ENCODE results near the gene VPS33A.
"Not testable (repeated sequence)": the region's sequence is repeated elsewhere in the genome, so short reads cannot be mapped to it uniquely, and the experiment has no call there.

Gene VPS33A

DNA sequence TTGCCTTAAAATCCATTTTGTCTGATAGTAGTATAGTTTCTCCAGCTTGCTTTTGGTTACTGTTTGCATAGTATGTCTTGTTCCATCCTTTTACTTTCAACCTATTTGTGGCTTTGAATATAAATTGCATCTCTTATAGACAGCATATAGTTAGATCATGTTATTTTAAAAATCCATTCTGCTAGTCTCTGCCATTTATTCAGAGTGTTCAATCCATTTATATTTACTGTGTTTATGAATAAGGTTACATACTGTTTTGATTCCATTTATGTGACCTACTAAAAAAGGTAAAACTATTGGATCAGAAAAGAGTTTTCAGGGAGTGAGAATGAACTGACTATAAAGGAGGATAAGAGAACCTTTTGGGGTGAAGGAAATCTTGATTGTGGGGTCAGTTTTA, 29.6 kb upstream of the VPS33A start:
- H3K9me3 ChIP-seq (ENCODE audit: control insufficient read depth, insufficient read depth, low read depth, low read length) = no peaks in the 10 kb centered on the region
- H3K9ac ChIP-seq (ENCODE audit: low read length) = no peak overlapping the region
- no peaks in the 10 kb centered on the region for H3K4me1 ChIP-seq (ENCODE audit: control insufficient read depth, insufficient read depth, low read length)
- H3K36me3 ChIP-seq (ENCODE audit: control insufficient read depth, insufficient read depth, low read length) = peaks cover 6% of the 10 kb centered on the region; the same call in 1 of the 2 replicates
- no peaks in the 10 kb centered on the region for H3K27me3 ChIP-seq (ENCODE audit: control insufficient read depth, insufficient read depth, low read length)
- H3K4me3 ChIP-seq (ENCODE audit: low read depth, low read length) = no peak overlapping the region
- no peak overlapping the region for H3K27ac ChIP-seq (ENCODE audit: low read depth, low read length)

DNA sequence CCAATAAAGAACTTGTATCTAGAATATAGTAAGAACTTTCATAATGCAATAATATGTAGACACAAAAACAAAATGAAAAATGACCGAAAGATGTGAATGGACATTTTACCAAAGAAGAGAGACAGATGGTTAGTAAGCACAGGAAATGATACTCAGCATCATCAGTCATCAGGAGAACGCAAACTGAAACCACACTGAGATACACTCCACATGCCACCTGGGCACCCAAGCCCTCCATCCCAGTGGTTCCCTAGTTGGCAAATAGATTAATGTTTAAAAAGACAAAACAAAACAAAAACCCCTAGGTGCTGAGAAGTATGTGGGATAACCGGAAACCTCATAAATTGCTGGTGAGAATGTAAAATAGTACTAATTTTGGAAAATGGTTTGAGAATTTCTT, 26.8 kb upstream of the VPS33A start:
- H3K27ac ChIP-seq (ENCODE audit: low read depth, low read length) = no peak overlapping the region
- no peaks in the 10 kb centered on the region for H3K27me3 ChIP-seq (ENCODE audit: control insufficient read depth, insufficient read depth, low read length)
- no peak overlapping the region for H3K4me3 ChIP-seq (ENCODE audit: low read depth, low read length)
- H3K9ac ChIP-seq (ENCODE audit: low read length) = no peak overlapping the region
- no peaks in the 10 kb centered on the region for H3K4me1 ChIP-seq (ENCODE audit: control insufficient read depth, insufficient read depth, low read length)
- no peaks in the 10 kb centered on the region for H3K9me3 ChIP-seq (ENCODE audit: control insufficient read depth, insufficient read depth, low read depth, low read length)
- H3K36me3 ChIP-seq (ENCODE audit: control insufficient read depth, insufficient read depth, low read length) = 0 out of 2 replicates have a peak, but pooled peaks cover 3% of the 10 kb centered on the region

GRCh38 chr12:122291431-122291830, 25.1 kb upstream of the VPS33A start:
- Histone ChIP-seq H3K27ac (ENCODE audit: low read depth, low read length) (no peak overlapping the region), H3K4me1 (ENCODE audit: control insufficient read depth, insufficient read depth, low read length) (no peaks in the 10 kb centered on the region), H3K4me3 (ENCODE audit: low read depth, low read length) (no peak overlapping the region), H3K9ac (ENCODE audit: low read length) (no peak overlapping the region), H3K27me3 (ENCODE audit: control insufficient read depth, insufficient read depth, low read length) (no peaks in the 10 kb centered on the region), H3K36me3 (ENCODE audit: control insufficient read depth, insufficient read depth, low read length) (0 out of 2 replicates have a peak, but pooled peaks cover 3% of the 10 kb centered on the region), H3K9me3 (ENCODE audit: control insufficient read depth, insufficient read depth, low read depth, low read length) (no peaks in the 10 kb centered on the region)

- Histone ChIP-seq H3K36me3 (ENCODE audit: control insufficient read depth, insufficient read depth, low read length) (0 out of 2 replicates have a peak, but pooled peaks cover 2% of the 10 kb centered on the region), H3K4me3 (ENCODE audit: low read depth, low read length) (no peak overlapping the region), H3K9ac (ENCODE audit: low read length) (no peak overlapping the region), H3K27ac (ENCODE audit: low read depth, low read length) (no peak overlapping the region), H3K27me3 (ENCODE audit: control insufficient read depth, insufficient read depth, low read length) (no peaks in the 10 kb centered on the region), H3K9me3 (ENCODE audit: control insufficient read depth, insufficient read depth, low read depth, low read length) (no peaks in the 10 kb centered on the region), H3K4me1 (ENCODE audit: control insufficient read depth, insufficient read depth, low read length) (peaks cover 3% of the 10 kb centered on the region; the same call in 1 of the 2 replicates)
These were observed 17.4 kb upstream of the VPS33A start for GRCh38 chr12:122283680-122284079.

DNA sequence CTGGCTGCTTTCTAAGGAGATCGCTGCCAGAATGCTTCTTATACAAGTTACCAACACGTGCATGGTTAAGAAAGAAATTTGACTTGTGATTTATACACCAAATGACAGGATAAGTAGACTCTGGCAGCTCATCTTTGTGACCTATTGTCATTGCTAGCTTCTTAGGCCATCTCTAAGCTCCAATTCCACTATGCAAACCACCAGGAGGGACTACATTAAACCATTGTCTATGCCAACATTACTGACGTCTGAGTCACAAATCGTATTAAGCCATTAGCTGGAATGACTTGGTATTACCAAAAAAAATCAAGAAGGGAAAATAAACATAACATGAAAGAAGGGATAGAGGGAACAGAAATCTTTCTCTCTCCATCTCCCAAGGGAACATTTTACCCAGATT, 15.8 kb upstream of the VPS33A start:
- H3K9me3 ChIP-seq (ENCODE audit: control insufficient read depth, insufficient read depth, low read depth, low read length) = no peaks in the 10 kb centered on the region
- H3K9ac ChIP-seq (ENCODE audit: low read length) = no peak overlapping the region
- H3K4me3 ChIP-seq (ENCODE audit: low read depth, low read length) = no peak overlapping the region
- peaks cover 3% of the 10 kb centered on the region; the same call in 1 of the 2 replicates for H3K4me1 ChIP-seq (ENCODE audit: control insufficient read depth, insufficient read depth, low read length)
- H3K27me3 ChIP-seq (ENCODE audit: control insufficient read depth, insufficient read depth, low read length) = no peaks in the 10 kb centered on the region
- peaks cover 9% of the 10 kb centered on the region; the same call in 1 of the 2 replicates for H3K36me3 ChIP-seq (ENCODE audit: control insufficient read depth, insufficient read depth, low read length)
- no peak overlapping the region for H3K27ac ChIP-seq (ENCODE audit: low read depth, low read length)

DNA sequence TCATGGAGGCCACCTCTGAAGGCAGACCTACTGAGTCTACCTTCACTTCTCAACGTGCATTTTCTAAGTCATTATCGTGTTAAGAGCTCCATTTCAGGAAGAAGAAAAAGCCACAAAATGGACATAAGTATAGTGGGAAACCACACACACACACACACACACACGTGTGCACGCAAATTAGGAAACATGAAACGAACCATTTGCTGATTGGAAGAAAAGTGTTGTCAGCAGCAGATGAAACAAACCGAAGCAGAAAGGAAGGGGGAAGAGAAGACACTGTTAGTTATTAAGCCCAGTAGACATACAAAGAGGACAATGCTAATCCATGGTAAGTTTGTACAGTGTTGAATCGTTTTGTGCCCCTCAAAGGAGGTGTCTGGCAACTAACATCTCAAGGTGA, 9.9 kb upstream of the VPS33A start:
- H3K36me3 ChIP-seq (ENCODE audit: control insufficient read depth, insufficient read depth, low read length) = peaks cover 13% of the 10 kb centered on the region
- H3K27me3 ChIP-seq (ENCODE audit: control insufficient read depth, insufficient read depth, low read length) = no peaks in the 10 kb centered on the region
- H3K4me3 ChIP-seq (ENCODE audit: low read depth, low read length) = no peak overlapping the region
- H3K4me1 ChIP-seq (ENCODE audit: control insufficient read depth, insufficient read depth, low read length) = peaks cover 3% of the 10 kb centered on the region; the same call in 1 of the 2 replicates
- H3K9ac ChIP-seq (ENCODE audit: low read length) = no peak overlapping the region
- H3K27ac ChIP-seq (ENCODE audit: low read depth, low read length) = no peak overlapping the region
- H3K9me3 ChIP-seq (ENCODE audit: control insufficient read depth, insufficient read depth, low read depth, low read length) = no peaks in the 10 kb centered on the region

- no peak overlapping the region for H3K4me3 ChIP-seq (ENCODE audit: low read depth, low read length)
- H3K9me3 ChIP-seq (ENCODE audit: control insufficient read depth, insufficient read depth, low read depth, low read length) = no peaks in the 10 kb centered on the region
- no peak overlapping the region for H3K27ac ChIP-seq (ENCODE audit: low read depth, low read length)
- H3K36me3 ChIP-seq (ENCODE audit: control insufficient read depth, insufficient read depth, low read length) = peaks cover 13% of the 10 kb centered on the region
- no peaks in the 10 kb centered on the region for H3K27me3 ChIP-seq (ENCODE audit: control insufficient read depth, insufficient read depth, low read length)
- no peak overlapping the region for H3K9ac ChIP-seq (ENCODE audit: low read length)
- H3K4me1 ChIP-seq (ENCODE audit: control insufficient read depth, insufficient read depth, low read length) = peaks cover 3% of the 10 kb centered on the region; the same call in 1 of the 2 replicates
These were observed 9.2 kb upstream of the VPS33A start for GRCh38 chr12:122275459-122275858.

DNA sequence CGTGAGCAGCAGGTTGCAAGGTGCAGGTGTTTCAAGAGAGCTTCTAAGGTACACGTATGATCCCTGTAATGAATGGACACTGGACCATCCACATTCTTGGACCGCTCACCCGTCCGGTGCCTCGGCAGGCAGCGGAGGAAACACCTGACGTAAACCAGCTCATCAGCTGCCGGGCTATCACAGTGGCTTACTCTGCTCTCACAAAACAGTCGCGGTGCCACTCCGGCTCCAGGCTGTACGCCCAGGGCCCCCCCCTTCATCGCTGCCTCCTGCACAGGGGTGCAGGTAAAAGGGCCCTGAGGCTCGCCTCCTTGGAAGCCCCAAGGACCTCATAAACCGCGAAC, 436 bp downstream of the VPS33A start:
- Histone ChIP-seq H3K36me3 (ENCODE audit: control insufficient read depth, insufficient read depth, low read length) (peaks cover 19% of the 10 kb centered on the region), H3K27me3 (ENCODE audit: control insufficient read depth, insufficient read depth, low read length) (no peaks in the 10 kb centered on the region), H3K4me1 (ENCODE audit: control insufficient read depth, insufficient read depth, low read length) (no peaks in the 10 kb centered on the region), H3K9ac (ENCODE audit: low read length) (peak overlapping the region; percentile 96), H3K4me3 (ENCODE audit: low read depth, low read length) (peak overlapping the region; percentile 96), H3K9me3 (ENCODE audit: control insufficient read depth, insufficient read depth, low read depth, low read length) (no peaks in the 10 kb centered on the region), H3K27ac (ENCODE audit: low read depth, low read length) (peak overlapping the region; percentile 67)

- Histone ChIP-seq H3K9ac (ENCODE audit: low read length) (peak overlapping the region; percentile 96), H3K36me3 (ENCODE audit: control insufficient read depth, insufficient read depth, low read length) (peaks cover 20% of the 10 kb centered on the region), H3K27ac (ENCODE audit: low read depth, low read length) (no peak overlapping the region), H3K4me3 (ENCODE audit: low read depth, low read length) (peak overlapping the region; percentile 96), H3K27me3 (ENCODE audit: control insufficient read depth, insufficient read depth, low read length) (no peaks in the 10 kb centered on the region), H3K4me1 (ENCODE audit: control insufficient read depth, insufficient read depth, low read length) (no peaks in the 10 kb centered on the region), H3K9me3 (ENCODE audit: control insufficient read depth, insufficient read depth, low read depth, low read length) (no peaks in the 10 kb centered on the region)
These were observed 818 bp downstream of the VPS33A start for GRCh38 chr12:122265476-122265875.

- H3K9me3 ChIP-seq (ENCODE audit: control insufficient read depth, insufficient read depth, low read depth, low read length); H3K4me1 ChIP-seq (ENCODE audit: control insufficient read depth, insufficient read depth, low read length); H3K27me3 ChIP-seq (ENCODE audit: control insufficient read depth, insufficient read depth, low read length); H3K9ac ChIP-seq (ENCODE audit: low read length); H3K4me3 ChIP-seq (ENCODE audit: low read depth, low read length); H3K27ac ChIP-seq (ENCODE audit: low read depth, low read length): not testable (repeated sequence)
- H3K36me3 ChIP-seq (ENCODE audit: control insufficient read depth, insufficient read depth, low read length) = peaks cover 42% of the 10 kb centered on the region
These were observed 5.6 kb downstream of the VPS33A start for GRCh38 chr12:122260735-122261134.

GRCh38 chr12:122258939-122259338, 7.4 kb downstream of the VPS33A start:
- H3K9me3 ChIP-seq (ENCODE audit: control insufficient read depth, insufficient read depth, low read depth, low read length); H3K4me1 ChIP-seq (ENCODE audit: control insufficient read depth, insufficient read depth, low read length); H3K9ac ChIP-seq (ENCODE audit: low read length); H3K27me3 ChIP-seq (ENCODE audit: control insufficient read depth, insufficient read depth, low read length); H3K27ac ChIP-seq (ENCODE audit: low read depth, low read length); H3K4me3 ChIP-seq (ENCODE audit: low read depth, low read length): not testable (repeated sequence)
- H3K36me3 ChIP-seq (ENCODE audit: control insufficient read depth, insufficient read depth, low read length) = peaks cover 43% of the 10 kb centered on the region

GRCh38 chr12:122258462-122258861, 7.8 kb downstream of the VPS33A start:
- H3K27me3 ChIP-seq (ENCODE audit: control insufficient read depth, insufficient read depth, low read length); H3K4me3 ChIP-seq (ENCODE audit: low read depth, low read length); H3K4me1 ChIP-seq (ENCODE audit: control insufficient read depth, insufficient read depth, low read length); H3K9me3 ChIP-seq (ENCODE audit: control insufficient read depth, insufficient read depth, low read depth, low read length); H3K27ac ChIP-seq (ENCODE audit: low read depth, low read length); H3K9ac ChIP-seq (ENCODE audit: low read length): not testable (repeated sequence)
- H3K36me3 ChIP-seq (ENCODE audit: control insufficient read depth, insufficient read depth, low read length) = peaks cover 40% of the 10 kb centered on the region

All from HUES6 (cell line).